ENCODE results near the gene ANKRD34A.
"Not testable (repeated sequence)": the region's sequence is repeated elsewhere in the genome, so short reads cannot be mapped to it uniquely, and the experiment has no call there.

Gene ANKRD34A

GRCh38 chr1:145949219-145949618 is 15.2 kb downstream of the ANKRD34A start:
- DNase-seq (ENCODE audit: extremely low read depth in 1 of 2, low read depth in 1 of 2), result no peak

- no peak for DNase-seq (ENCODE audit: extremely low read depth in 1 of 2, low read depth in 1 of 2)
Observed at GRCh38 chr1:145947551-145947950, 16.8 kb downstream of the ANKRD34A start.

- no peak for DNase-seq (ENCODE audit: extremely low read depth in 1 of 2, low read depth in 1 of 2)
Observed at GRCh38 chr1:145946477-145946986, 17.8 kb downstream of the ANKRD34A start.

- DNase-seq (ENCODE audit: extremely low read depth in 1 of 2, low read depth in 1 of 2), result no peak
Observed at GRCh38 chr1:145944532-145944931, 19.8 kb downstream of the ANKRD34A start.

GRCh38 chr1:145942871-145943270 is 21.5 kb downstream of the ANKRD34A start:
- no peak for DNase-seq (ENCODE audit: extremely low read depth in 1 of 2, low read depth in 1 of 2)

- DNase-seq (ENCODE audit: extremely low read depth in 1 of 2, low read depth in 1 of 2), result no peak
Observed at GRCh38 chr1:145942405-145942804, 22.0 kb downstream of the ANKRD34A start.

GRCh38 chr1:145937436-145937835 is 26.9 kb downstream of the ANKRD34A start:
- no peak for DNase-seq (ENCODE audit: extremely low read depth in 1 of 2, low read depth in 1 of 2)

- no peak for DNase-seq (ENCODE audit: extremely low read depth in 1 of 2, low read depth in 1 of 2)
Observed at GRCh38 chr1:145936247-145936646, 28.1 kb downstream of the ANKRD34A start.

- no peak for DNase-seq (ENCODE audit: extremely low read depth in 1 of 2, low read depth in 1 of 2)
Observed at GRCh38 chr1:145935708-145936107, 28.7 kb downstream of the ANKRD34A start.

- not testable (repeated sequence) for DNase-seq (ENCODE audit: extremely low read depth in 1 of 2, low read depth in 1 of 2)
Observed at GRCh38 chr1:145932522-145933009, 31.8 kb downstream of the ANKRD34A start.

GRCh38 chr1:145927916-145928643 is 36.3 kb downstream of the ANKRD34A start:
- DNase-seq (ENCODE audit: extremely low read depth in 1 of 2, low read depth in 1 of 2), result no peak

- DNase-seq (ENCODE audit: extremely low read depth in 1 of 2, low read depth in 1 of 2), result peak; percentile 77 to 89
Observed at GRCh38 chr1:145927063-145927886, 37.1 kb downstream of the ANKRD34A start, which contains the start of gene RBM8A. Gene RBM8A (minus strand): TSS chr1:145927484. CDS start chr1:145927426, 58 bp downstream.

GRCh38 chr1:145926686-145927062 is 37.7 kb downstream of the ANKRD34A start:
- DNase-seq (ENCODE audit: extremely low read depth in 1 of 2, low read depth in 1 of 2), result no peak

- no peak for DNase-seq (ENCODE audit: extremely low read depth in 1 of 2, low read depth in 1 of 2)
Observed at GRCh38 chr1:145922266-145922665, 42.1 kb downstream of the ANKRD34A start.

GRCh38 chr1:145920297-145920696 is 44.1 kb downstream of the ANKRD34A start:
- DNase-seq (ENCODE audit: extremely low read depth in 1 of 2, low read depth in 1 of 2), result not testable (repeated sequence)

GRCh38 chr1:145918992-145919939 is 45.1 kb downstream of the ANKRD34A start:
- DNase-seq (ENCODE audit: extremely low read depth in 1 of 2, low read depth in 1 of 2), result no peak

- DNase-seq (ENCODE audit: extremely low read depth in 1 of 2, low read depth in 1 of 2), result peak; percentile 73 to 84
Observed at GRCh38 chr1:145918144-145918991, 46.0 kb downstream of the ANKRD34A start, which contains the start of gene PEX11B. Gene PEX11B (minus strand): TSS chr1:145918717. CDS start chr1:145918688, 29 bp downstream.

GRCh38 chr1:145917595-145917994 is 46.8 kb downstream of the ANKRD34A start:
- no peak for DNase-seq (ENCODE audit: extremely low read depth in 1 of 2, low read depth in 1 of 2)

GRCh38 chr1:145916745-145917144 is 47.6 kb downstream of the ANKRD34A start:
- no peak for DNase-seq (ENCODE audit: extremely low read depth in 1 of 2, low read depth in 1 of 2)
